ENCODE results near the gene CUL2. TPM values are rescaled to one million over a fixed set of nuclear protein-coding genes. Genes with fewer than 3 reads are reported as not detected.
"Not testable (repeated sequence)": the region's sequence is repeated elsewhere in the genome, so short reads cannot be mapped to it uniquely, and the experiment has no call there.

The CUL2 gene
- total RNA-seq, 1 donor from 2014 or later: 28.2 TPM

- no peak for DNase-seq (ENCODE audit: low spot score)
Observed at GRCh38 chr10:34981844-34982243, 108.3 kb downstream of the CUL2 start.

DNA sequence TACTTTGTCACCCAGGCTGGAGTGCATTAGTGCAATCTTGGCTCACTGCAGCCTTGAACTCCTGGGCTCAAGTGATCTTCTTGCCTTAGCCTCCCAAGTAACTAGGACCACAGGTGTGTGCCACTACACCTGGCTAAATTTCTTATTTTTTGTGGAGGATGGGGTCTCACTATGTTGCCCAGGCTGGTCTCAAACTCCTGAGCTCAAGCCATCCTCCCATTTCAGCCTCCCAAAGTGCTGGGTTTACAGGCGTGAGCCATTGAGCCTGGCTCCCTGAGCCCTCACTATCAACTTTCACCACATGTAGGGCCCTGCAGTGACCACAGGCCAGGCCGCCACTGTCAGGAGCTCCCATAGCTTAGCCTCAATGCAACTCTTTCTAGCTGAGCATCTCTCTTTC is 110.2 kb downstream of the CUL2 start:
- DNase-seq (ENCODE audit: low spot score): no peak

DNA sequence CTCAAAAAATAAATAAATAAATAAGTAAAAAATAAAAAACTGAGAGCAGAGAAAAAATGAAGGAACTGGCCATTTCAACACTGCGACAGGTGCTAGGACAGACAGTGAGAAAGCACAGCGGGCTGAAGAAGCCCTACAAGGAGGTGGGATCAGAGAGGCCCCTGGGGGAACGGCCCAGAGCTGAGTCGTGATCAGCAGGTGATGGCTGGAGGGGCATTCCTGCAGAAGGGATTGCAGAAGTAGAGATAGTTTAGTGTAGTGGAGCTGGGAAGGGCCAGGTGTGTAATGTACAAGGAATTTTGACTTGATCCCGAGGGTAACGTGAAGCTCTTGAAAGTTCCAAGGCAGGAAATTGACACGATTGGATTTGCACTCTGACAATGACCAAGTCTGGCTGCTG is 112.1 kb downstream of the CUL2 start:
- DNase-seq (ENCODE audit: low spot score): no peak

- DNase-seq (ENCODE audit: low spot score): not testable (repeated sequence)
Observed at GRCh38 chr10:34976380-34976910, 113.7 kb downstream of the CUL2 start.

GRCh38 chr10:34974364-34975065 is 115.6 kb downstream of the CUL2 start:
- not testable (repeated sequence) for DNase-seq (ENCODE audit: low spot score)

GRCh38 chr10:34973757-34974156 is 116.4 kb downstream of the CUL2 start:
- DNase-seq (ENCODE audit: low spot score): not testable (repeated sequence)

DNA sequence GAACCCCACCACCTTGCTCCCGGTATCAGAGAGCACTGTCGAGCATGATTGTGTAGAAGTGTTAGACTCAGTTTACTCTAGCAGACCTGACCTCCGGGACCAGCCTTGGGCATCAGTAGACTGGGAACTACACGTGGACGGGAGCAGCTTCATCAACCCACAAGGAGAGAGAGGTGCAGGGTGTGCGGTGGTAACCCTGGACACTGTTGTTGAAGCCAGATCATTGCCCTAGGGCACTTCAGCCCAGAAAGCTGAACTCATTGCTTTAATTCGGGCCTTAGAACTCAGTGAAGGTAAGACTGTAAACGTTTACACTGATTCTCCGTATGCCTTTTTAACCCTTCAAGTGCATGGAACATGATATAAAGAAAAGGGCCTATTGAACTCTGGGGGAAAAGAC is 117.0 kb downstream of the CUL2 start:
- DNase-seq (ENCODE audit: low spot score): not testable (repeated sequence)

DNA sequence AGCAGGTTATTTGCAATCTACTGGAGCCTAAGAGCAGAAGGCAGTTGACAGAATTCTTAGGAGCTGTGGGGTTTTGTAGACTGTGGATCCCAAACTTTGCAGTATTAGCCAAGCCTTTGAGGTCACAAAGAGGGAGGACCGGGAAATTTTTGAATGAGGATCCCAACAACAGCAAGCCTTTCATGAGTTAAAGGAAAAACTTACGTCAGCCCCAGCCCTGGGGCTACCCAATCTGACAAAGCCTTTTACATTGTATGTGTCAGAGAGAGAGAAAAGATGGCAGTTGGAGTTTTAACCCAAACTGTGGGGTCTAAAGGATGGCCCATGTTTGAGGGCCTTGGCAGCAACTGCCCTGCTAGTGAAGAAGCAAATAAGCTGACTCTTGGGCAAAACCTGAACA is 117.5 kb downstream of the CUL2 start:
- DNase-seq (ENCODE audit: low spot score): not testable (repeated sequence)

DNA sequence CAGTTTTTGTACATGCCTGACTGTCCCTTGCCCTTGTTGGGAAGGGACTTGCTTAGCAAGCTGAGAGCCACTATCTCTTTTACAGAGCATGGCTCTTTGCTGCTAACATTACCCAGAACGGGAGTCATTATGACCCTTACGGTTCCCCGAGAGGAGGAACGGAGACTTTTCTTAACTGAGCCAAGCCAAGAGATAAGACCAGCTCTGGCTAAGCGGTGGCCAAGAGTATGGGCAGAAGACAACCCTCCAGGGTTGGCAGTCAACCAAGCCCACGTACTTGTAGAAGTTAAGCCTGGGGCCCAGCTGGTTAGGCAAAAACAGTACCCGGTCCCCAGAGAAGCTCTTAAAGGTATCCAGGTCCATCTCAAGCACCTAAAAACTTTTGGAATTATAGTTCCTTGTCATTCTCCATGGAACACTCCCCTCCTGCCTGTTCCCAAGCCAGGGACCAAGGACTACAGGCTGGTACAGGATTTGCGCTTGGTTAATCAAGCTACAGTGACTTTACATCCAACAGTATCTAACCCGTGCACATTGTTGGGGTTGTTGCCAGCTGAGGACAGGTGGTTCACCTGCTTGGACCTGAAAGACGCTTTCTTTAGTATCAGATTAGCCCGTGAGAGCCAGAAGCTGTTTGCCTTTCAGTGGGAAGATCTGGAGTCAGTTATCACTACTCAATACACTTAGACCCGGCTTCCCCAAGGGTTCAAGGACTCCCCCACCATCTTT is 118.4 kb downstream of the CUL2 start:
- DNase-seq (ENCODE audit: low spot score): not testable (repeated sequence)

GRCh38 chr10:34969171-34969570 is 121.0 kb downstream of the CUL2 start:
- no peak for DNase-seq (ENCODE audit: low spot score)

GRCh38 chr10:34967335-34967880 is 122.7 kb downstream of the CUL2 start:
- no peak for DNase-seq (ENCODE audit: low spot score)

DNA sequence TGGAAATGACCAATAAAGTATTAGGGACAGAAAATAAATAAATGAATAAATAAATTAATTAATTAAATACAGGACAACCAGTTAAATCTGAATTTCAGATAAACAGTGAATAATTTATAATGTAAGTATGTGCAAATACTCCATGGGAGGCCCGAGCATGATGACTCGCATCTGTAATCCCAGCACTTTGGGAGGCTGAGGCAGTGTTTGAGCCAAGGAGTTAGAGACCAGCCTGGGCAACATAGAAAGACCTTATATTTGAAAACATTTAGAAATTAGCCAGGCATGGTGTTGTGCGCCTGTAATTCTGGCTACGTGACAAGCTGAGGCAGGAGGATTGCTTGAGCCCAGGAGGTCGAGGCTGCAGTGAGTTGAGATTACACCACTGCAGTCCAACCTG is 123.7 kb downstream of the CUL2 start:
- DNase-seq (ENCODE audit: low spot score): no peak

DNA sequence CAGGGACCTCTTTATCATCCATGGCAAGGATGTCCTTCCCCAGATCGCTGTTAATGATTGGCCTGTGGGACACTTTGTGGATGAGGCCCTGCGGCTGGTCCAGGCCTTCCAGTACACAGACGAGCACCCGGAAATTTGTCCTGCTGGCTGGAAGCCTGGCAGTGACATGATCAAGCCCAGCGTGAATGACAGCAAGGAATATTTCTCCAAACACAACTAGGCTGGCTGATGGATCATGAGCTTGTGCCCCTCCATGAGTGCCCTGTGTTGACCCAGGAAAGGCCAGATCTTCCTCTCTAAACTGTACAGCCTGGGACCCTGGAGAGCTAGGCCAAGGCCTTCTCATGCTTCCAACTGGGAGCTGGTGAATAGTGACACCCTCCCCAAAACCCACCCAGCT is 124.1 kb downstream of the CUL2 start:
- DNase-seq (ENCODE audit: low spot score): no peak

GRCh38 chr10:34964166-34964800 is 125.9 kb downstream of the CUL2 start:
- DNase-seq (ENCODE audit: low spot score): no peak

DNA sequence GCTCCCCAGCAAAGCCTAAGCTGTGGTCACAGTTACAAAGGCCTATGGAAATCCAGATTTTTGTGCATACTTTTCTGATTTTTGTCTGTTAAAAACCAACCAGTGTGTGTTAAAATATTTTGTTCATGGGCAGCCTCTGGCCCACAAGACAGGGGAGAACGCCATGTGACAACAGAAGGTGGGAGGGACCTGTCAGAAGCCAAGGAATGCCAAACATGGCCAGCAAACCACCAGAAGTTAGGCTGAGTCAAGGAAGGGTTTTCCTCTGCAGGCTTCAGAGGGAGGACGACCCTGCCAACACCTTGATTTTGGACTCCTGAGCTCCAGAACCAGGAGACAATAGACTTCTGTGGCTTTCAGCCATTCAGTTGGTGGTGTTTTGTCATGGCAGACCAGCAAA is 127.3 kb downstream of the CUL2 start:
- DNase-seq (ENCODE audit: low spot score): no peak

GRCh38 chr10:34960983-34961382 is 129.2 kb downstream of the CUL2 start:
- DNase-seq (ENCODE audit: low spot score): no peak

DNA sequence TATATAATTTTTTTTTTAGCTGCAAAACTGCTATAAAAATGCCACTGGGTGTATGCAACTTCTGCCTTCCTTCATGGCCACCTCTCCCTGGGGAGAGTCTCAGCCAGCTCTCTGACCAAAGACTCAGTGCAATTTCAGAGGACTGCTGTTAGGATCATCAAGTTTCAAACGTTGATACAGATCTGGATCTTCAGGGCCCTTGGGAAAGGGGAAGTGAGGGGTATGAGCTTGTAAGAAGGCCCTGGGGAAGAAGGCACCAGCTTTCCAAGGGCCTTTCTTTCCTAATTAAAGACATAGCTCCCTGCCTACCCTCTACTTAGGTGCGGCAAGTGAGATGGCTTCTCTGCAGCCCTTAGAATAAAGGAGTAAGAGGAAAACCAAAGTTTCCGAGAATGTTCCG is 130.4 kb downstream of the CUL2 start:
- no peak for DNase-seq (ENCODE audit: low spot score)

DNA sequence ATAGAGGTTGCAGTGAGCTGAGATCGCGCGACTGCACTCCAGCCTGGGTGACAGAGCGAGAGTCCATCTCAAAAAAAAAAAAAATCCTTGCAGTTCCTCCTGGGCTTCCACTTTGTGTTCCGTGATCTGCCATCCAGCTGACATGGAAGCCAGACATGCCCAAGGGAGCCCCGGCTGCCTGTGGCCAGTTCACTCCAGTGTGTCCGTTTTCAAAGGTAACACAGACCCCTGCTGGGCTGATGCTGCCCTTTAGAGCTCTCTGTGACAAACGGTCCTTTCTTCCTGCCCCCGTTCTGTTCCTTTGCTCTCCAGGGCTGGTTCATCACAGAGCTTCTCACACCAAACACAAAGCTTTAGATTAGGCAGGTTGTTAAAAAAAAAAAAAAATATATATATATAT is 130.8 kb downstream of the CUL2 start:
- DNase-seq (ENCODE audit: low spot score): no peak

All from mesenteric fat pad (tissue), 1 donor.